BLaER1 (cell line): Measurements from ENCODE around the gene BRD3.

ENCODE experiments used
- H3K27ac ChIP-seq: shearing (Covaris generic); formaldehyde crosslinking; 2 replicates; pipeline ENCODE4 v1.8.1; 2022
- H3K27me3 ChIP-seq: shearing (Covaris generic); formaldehyde crosslinking; 2 replicates; pipeline ENCODE4 v1.8.1; 2022
- H3K36me3 ChIP-seq: shearing (Covaris generic); formaldehyde crosslinking; 2 replicates; pipeline ENCODE4 v1.8.1; 2022
- H3K4me1 ChIP-seq: shearing (Covaris generic); formaldehyde crosslinking; 2 replicates; pipeline ENCODE4 v1.8.1; 2022
- H3K4me2 ChIP-seq: shearing (Covaris generic); formaldehyde crosslinking; 2 replicates; pipeline ENCODE4 v1.8.1; 2022
- H3K4me3 ChIP-seq: shearing (Covaris generic); formaldehyde crosslinking; 2 replicates; pipeline ENCODE4 v1.8.1; 2022
- H3K9ac ChIP-seq: shearing (Covaris generic); formaldehyde crosslinking; 2 replicates; pipeline ENCODE4 v1.8.1; 2022
- H3K9me3 ChIP-seq: shearing (Covaris generic); formaldehyde crosslinking; 2 replicates; pipeline ENCODE4 v1.8.1; 2022
- H4K20me1 ChIP-seq: shearing (Covaris generic); formaldehyde crosslinking; 2 replicates; pipeline ENCODE4 v1.8.1; 2022
- Cebpa-rat ChIP-seq: shearing (Covaris generic); IDR thresholded peaks from 2 replicates; pipeline ENCODE4 v1.8.1; 2022

Gene BRD3

DNA sequence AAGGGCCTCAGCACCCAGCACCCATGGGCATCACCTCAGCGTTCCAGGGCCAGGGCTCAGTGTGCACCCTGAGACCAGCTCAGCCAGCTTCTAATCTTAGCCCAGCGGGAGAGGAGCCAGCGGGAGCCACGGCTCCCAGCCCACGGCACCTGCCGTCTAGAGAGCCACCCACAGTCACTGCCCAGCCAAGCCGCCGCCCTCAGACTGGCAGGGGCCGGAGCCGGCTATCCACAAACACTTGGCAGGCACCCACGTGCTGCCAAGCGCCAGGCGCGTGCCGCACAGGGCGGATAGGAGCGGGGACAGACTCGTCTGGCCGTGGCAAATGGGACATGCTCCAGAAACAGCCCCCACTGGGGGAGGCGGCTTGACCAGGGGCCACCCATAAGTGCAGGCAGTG lies 18.6 kb downstream of the BRD3 start:
- no peaks in the 10 kb centered on the region for H3K27me3 ChIP-seq
- H4K20me1 ChIP-seq = peaks cover 100% of the 10 kb centered on the region
- no peak overlapping the region for H3K27ac ChIP-seq
- no peak for TF ChIP-seq Cebpa-rat
- H3K9ac ChIP-seq = no peak overlapping the region
- no peak overlapping the region for H3K4me2 ChIP-seq
- peaks cover 89% of the 10 kb centered on the region for H3K36me3 ChIP-seq
- no peak overlapping the region for H3K4me3 ChIP-seq
- peaks cover 22% of the 10 kb centered on the region for H3K4me1 ChIP-seq
- no peaks in the 10 kb centered on the region for H3K9me3 ChIP-seq

- Histone ChIP-seq H3K4me1 (peaks cover 16% of the 10 kb centered on the region), H3K9me3 (no peaks in the 10 kb centered on the region), H3K4me2 (no peak overlapping the region), H3K36me3 (peaks cover 96% of the 10 kb centered on the region), H3K27me3 (no peaks in the 10 kb centered on the region), H3K4me3 (no peak overlapping the region), H4K20me1 (peaks cover 100% of the 10 kb centered on the region), H3K27ac (no peak overlapping the region), H3K9ac (no peak overlapping the region)
- no peak for TF ChIP-seq Cebpa-rat
Observed at GRCh38 chr9:134048582-134048968, 19.3 kb downstream of the BRD3 start.

DNA sequence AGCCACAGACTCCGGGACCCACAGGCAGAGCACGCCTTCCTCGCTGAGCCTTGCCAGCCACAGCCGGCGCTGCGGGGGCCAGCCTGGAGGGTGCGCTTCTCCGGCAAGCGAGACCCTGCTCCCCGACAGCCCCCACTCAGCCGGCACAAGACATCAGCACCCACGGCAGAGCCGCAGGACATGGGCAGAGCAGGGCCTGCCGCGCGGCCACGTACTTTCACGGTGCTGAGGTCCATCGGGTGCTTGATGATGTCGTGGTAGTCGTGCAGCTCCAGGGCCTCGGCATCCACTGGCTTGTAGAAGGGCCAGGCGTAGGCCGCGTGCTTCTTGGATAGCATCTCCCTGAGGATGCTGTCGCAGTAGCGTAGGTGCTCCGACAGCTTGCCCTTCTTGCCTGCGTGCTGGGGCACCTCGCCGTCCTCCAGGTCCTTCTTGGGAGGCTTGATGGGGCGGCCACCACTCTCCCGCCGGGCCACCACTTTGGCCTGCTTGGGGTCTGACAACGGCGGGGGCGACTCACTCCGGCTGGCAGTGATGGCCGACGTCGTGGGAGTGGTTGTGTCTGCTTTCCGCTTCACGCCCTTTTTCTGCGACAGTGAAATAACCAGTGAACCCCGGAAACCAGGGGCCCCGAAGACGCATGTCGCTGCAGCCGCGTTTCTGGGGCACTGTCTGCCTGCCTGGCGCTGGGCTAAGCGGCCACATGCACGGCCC lies 19.8 kb downstream of the BRD3 start:
- H3K4me1 ChIP-seq = peaks cover 10% of the 10 kb centered on the region
- no peak overlapping the region for H3K9ac ChIP-seq
- H3K27me3 ChIP-seq = no peaks in the 10 kb centered on the region
- no peak for TF ChIP-seq Cebpa-rat
- H3K9me3 ChIP-seq = no peaks in the 10 kb centered on the region
- peaks cover 100% of the 10 kb centered on the region for H3K36me3 ChIP-seq
- H3K4me2 ChIP-seq = no peak overlapping the region
- H3K4me3 ChIP-seq = no peak overlapping the region
- H3K27ac ChIP-seq = no peak overlapping the region
- peaks cover 100% of the 10 kb centered on the region for H4K20me1 ChIP-seq

DNA sequence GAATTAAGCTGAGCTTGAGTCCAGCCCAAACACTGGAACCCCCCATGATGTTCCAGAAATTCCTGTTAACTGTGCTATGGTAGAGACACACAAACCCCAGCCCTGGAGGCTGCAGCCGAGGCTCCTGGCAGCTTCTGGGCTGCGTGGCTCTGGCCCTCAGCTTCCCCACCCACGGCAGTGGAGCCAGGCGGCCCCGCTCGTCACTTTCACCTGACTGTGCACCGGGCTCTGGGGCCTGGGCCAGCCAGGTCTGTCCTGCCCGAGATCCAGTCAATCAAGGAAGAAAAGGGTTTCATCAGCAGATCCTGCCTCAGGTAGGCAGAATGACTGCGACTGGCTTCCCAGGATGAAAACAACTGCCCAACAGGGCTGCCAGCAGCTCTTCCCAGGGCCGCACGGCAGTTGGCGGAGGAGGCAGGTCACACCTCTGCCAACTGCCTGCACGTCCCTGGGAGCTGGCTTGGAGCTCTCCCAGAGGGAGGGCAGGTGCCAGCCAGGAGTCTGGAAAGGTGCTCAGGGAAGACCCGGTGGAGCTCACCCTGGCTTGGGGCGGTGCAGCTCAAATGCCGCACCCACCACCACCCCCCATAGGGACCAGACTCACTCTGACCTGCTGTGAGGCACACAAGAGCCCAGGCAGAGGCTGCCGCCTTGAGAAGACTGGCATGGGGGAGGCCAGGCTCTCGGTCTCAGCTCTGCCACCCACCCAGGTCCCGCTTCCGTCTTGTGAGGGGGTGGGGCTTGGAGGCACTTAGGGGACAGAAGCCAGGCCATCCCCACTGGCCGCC lies 20.7 kb downstream of the BRD3 start:
- no peak overlapping the region for H3K27ac ChIP-seq
- H4K20me1 ChIP-seq = peaks cover 93% of the 10 kb centered on the region

GRCh38 chr9:134045841-134046544 lies 21.8 kb downstream of the BRD3 start:
- Histone ChIP-seq H3K9ac (no peak overlapping the region), H3K4me3 (no peak overlapping the region), H3K27ac (no peak overlapping the region), H3K27me3 (no peaks in the 10 kb centered on the region), H3K4me2 (no peak overlapping the region), H3K4me1 (no peaks in the 10 kb centered on the region), H4K20me1 (peaks cover 91% of the 10 kb centered on the region), H3K9me3 (no peaks in the 10 kb centered on the region), H3K36me3 (peaks cover 98% of the 10 kb centered on the region)
- TF ChIP-seq Cebpa-rat = no peak

More for the DNA sequence above, 20.7 kb downstream of the BRD3 start:
- Histone ChIP-seq H3K4me3 (no peak overlapping the region), H3K36me3 (peaks cover 98% of the 10 kb centered on the region), H3K9ac (no peak overlapping the region), H3K4me2 (no peak overlapping the region), H3K4me1 (peaks cover under 1% of the 10 kb centered on the region; the same call in 1 of the 2 replicates), H3K9me3 (no peaks in the 10 kb centered on the region), H3K27me3 (no peaks in the 10 kb centered on the region)
- TF ChIP-seq Cebpa-rat = no peak

- Histone ChIP-seq H3K9ac (no peak overlapping the region), H3K9me3 (no peaks in the 10 kb centered on the region), H3K4me1 (no peaks in the 10 kb centered on the region), H3K27ac (no peak overlapping the region), H3K36me3 (peaks cover 98% of the 10 kb centered on the region), H3K4me3 (no peak overlapping the region), H3K27me3 (no peaks in the 10 kb centered on the region), H4K20me1 (peaks cover 90% of the 10 kb centered on the region), H3K4me2 (no peak overlapping the region)
- no peak for TF ChIP-seq Cebpa-rat
Observed at GRCh38 chr9:134044944-134045343, 22.9 kb downstream of the BRD3 start.

DNA sequence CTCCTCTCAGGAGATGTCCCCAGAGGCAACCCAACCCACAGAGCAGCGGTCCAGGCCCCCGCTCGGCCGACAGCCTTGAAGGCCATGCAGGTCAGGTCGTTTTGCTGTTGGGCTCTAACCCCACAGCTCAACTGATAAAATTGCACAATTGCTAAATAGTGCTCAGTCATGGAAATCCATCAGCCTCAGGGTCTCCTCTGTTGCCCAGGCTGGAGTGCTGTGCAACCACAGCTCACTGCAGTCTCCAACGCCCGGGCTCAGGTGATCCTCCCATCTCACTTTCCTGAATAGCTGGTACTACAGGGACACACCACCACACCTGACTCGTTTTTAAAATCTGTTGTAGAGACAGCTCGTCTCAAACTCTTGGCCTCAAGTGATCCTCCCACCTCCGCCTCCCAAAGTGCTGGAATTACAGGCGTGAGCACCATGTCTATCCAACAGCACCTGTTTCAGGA lies 24.3 kb downstream of the BRD3 start:
- TF ChIP-seq Cebpa-rat = no peak
- H3K27ac ChIP-seq = no peak overlapping the region
- no peaks in the 10 kb centered on the region for H3K4me1 ChIP-seq
- H3K4me2 ChIP-seq = no peak overlapping the region
- H3K9me3 ChIP-seq = no peaks in the 10 kb centered on the region
- H3K9ac ChIP-seq = 0 out of 2 replicates have a peak overlapping the region, but pooled peaks have one; percentile 24
- H3K4me3 ChIP-seq = no peak overlapping the region
- no peaks in the 10 kb centered on the region for H3K27me3 ChIP-seq
- peaks cover 88% of the 10 kb centered on the region for H4K20me1 ChIP-seq
- H3K36me3 ChIP-seq = peaks cover 98% of the 10 kb centered on the region

DNA sequence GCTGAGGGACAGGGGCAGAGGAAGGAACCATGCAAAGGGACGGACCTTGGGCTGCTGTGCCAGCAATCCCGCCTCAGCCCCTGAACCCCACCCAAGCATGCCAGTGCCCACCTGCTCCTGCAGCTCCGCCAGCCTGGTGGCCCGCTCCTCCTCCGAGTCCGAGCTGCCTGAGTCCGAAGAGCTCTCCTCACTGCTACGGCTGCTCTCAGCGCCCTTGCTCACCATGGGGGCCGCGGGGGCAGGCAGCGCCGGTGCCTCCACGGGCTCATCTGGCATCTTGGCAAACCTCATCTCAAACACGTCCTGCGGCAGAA lies 26.2 kb downstream of the BRD3 start:
- H3K9me3 ChIP-seq = no peaks in the 10 kb centered on the region
- no peaks in the 10 kb centered on the region for H3K27me3 ChIP-seq
- H3K4me3 ChIP-seq = no peak overlapping the region
- peaks cover 97% of the 10 kb centered on the region for H3K36me3 ChIP-seq
- H3K9ac ChIP-seq = no peak overlapping the region
- no peak overlapping the region for H3K27ac ChIP-seq
- no peak for TF ChIP-seq Cebpa-rat
- H4K20me1 ChIP-seq = peaks cover 78% of the 10 kb centered on the region
- no peak overlapping the region for H3K4me2 ChIP-seq
- no peaks in the 10 kb centered on the region for H3K4me1 ChIP-seq

- Histone ChIP-seq H3K4me1 (no peaks in the 10 kb centered on the region), H3K4me2 (no peak overlapping the region), H4K20me1 (peaks cover 78% of the 10 kb centered on the region), H3K9ac (no peak overlapping the region), H3K36me3 (peaks cover 97% of the 10 kb centered on the region), H3K9me3 (no peaks in the 10 kb centered on the region), H3K27ac (no peak overlapping the region), H3K4me3 (no peak overlapping the region), H3K27me3 (no peaks in the 10 kb centered on the region)
- no peak for TF ChIP-seq Cebpa-rat
Observed at GRCh38 chr9:134040781-134041648, 26.8 kb downstream of the BRD3 start.
